ENCODE results near the gene EPHA8.

Gene EPHA8

DNA sequence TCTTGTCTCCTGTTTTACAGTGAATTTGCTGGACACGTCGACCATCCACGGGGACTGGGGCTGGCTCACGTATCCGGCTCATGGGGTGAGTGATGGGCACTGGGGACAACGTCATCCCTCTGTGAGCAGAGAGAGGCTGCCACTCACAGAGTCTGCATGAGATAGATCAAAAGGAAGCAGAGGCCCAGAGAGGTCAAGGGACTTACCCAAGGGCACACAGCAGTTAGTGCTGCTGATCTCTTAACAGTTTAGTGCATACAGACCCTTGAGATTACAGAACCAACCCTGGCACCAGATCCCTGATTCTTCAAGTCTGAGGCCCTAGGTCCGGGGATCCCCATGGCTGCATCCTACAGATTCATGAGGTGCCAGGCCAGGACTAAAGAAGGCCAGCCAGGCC, 6.0 kb downstream of the EPHA8 start:
- FAIRE-seq: no peak

DNA sequence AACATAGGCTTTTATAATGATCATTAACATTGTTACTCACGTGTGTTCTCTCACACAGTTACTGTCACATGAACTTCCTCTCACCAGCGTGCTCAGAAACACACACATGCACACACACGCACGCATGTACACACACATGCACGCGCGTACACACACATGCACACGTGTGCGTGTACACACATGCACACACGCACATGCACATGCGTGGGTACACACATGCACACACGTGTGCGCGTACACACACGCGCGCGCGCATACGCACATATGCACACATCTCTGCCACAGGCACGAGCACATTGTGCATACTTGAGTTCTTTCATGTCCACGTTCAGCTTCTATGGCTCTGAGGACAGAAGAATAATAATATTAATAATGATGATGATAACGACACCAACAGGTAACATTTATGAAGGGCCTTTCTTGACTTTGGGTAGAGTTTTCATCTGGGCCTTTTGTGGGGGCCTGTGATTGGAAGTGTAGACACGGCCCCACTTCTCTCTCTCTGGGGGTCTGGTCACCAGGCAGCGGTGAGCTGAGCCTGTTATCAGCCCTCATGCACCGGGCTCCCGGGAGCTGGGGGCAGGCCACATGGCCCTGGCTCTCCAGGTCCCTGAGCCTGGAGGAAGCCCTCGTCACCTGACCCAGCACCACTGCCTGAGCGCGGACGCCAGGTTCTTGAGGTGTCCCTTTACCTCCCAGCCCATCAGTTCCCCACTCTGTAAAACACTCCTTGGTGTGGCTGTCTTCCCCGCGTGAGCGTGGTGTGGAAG, 7.0 kb downstream of the EPHA8 start:
- FAIRE-seq: no peak

DNA sequence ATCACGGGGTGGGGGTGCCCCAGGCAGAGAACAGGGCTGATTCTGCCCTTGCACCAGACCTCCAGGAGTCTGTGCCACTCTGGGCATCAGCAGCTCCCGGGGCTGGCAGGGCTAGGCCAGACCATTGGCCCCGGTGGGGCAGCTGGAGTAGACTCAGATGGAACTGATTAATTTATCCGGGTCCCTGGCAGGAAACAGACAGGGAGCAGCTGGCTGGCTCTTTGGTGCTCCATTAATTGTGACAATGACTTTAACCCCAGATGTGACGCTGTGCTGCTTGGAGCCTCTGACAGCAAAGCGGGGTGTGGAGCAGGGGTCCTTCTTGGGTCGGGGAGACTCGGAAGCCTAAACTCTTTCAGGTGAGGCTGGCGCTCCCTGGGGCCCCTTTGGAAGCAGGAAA, 9.5 kb downstream of the EPHA8 start:
- no peak for FAIRE-seq

DNA sequence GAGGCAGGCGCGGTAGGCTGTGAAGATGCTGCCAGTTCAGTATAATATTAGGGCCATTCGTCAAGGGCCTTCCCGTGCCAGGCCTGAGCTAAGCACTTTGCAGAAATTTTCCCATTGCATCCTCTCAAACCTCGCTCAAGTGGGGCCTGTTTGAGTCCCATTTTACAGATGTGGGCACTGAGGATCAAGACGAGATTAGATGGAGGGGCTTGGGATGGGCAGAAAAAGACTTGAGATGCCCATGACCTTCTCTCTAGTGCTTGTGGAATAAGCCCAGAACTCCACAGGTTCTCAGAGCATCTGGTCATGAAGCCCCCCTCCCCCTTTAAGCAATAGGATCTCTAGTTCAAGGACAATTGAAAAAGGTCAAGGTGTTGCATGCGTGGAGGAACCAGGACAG, 9.9 kb downstream of the EPHA8 start:
- FAIRE-seq: no peak

DNA sequence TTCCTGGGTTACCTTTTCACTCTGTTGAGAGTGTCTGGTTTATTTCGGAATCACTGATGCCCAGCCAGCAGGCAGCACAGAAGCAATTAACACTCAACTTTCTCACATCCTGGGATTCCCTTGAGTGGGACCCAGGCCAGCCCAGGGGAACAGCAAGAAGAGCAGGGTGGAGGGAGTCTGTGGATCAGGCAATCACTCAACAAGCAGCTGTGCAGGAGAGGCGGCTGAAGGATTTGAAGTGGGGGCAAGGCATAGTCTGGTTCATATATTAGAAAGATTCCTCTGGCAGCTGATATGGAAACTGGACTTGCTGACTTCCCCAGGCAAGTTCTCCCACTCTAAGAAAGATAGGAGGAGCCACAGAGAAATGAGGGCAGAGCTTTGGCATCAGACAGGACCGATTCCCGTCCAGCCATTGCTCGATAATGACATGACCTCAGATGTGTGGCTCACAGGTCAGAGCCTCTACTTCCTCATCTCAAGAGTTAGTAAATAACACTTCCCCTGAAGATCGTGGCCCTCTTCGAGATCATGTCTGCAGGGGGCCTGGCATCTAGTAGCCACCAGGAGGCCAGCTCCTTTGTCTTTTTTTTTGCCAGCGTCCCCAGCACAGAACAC, 12.4 kb downstream of the EPHA8 start:
- no peak for FAIRE-seq

DNA sequence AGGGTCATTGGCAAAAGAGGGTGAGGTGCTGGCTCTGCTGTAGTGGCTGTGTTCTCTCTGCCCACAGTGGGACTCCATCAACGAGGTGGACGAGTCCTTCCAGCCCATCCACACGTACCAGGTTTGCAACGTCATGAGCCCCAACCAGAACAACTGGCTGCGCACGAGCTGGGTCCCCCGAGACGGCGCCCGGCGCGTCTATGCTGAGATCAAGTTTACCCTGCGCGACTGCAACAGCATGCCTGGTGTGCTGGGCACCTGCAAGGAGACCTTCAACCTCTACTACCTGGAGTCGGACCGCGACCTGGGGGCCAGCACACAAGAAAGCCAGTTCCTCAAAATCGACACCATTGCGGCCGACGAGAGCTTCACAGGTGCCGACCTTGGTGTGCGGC, 12.9 kb downstream of the EPHA8 start:
- FAIRE-seq: no peak

GRCh38 chr1:22576617-22577016, 13.3 kb downstream of the EPHA8 start:
- no peak for FAIRE-seq

GRCh38 chr1:22578732-22579361, 15.6 kb downstream of the EPHA8 start:
- no peak for FAIRE-seq

DNA sequence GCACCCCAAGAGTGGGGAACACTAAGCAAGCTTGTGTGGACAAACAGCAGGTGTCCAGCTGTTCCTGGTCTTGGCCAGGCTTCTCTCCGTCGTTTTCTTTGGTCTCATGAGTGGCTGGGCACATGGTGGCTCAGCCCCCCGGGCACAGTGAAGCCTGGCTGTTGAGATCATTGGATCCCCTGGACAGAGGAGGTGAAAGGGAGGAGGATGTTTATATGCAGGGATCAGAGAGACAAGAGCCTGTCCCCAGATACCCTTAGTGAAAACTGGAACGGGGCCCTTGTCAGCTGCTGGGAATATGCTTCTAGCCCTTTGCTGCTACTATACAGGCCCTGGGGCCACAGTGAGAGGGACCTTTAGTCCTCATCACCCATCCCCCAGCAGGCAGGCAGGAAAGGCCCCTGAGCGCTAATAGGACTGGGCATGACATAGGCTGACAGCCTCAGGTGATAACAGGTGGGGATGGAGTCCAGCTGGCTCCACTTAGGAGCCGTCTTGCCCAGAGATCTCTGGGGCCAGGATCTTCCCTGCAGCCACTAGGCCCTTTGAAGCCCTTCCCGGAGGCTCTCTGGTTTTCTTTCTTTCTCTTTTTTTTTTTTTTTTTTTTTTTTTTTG, 16.4 kb downstream of the EPHA8 start:
- FAIRE-seq: no peak

DNA sequence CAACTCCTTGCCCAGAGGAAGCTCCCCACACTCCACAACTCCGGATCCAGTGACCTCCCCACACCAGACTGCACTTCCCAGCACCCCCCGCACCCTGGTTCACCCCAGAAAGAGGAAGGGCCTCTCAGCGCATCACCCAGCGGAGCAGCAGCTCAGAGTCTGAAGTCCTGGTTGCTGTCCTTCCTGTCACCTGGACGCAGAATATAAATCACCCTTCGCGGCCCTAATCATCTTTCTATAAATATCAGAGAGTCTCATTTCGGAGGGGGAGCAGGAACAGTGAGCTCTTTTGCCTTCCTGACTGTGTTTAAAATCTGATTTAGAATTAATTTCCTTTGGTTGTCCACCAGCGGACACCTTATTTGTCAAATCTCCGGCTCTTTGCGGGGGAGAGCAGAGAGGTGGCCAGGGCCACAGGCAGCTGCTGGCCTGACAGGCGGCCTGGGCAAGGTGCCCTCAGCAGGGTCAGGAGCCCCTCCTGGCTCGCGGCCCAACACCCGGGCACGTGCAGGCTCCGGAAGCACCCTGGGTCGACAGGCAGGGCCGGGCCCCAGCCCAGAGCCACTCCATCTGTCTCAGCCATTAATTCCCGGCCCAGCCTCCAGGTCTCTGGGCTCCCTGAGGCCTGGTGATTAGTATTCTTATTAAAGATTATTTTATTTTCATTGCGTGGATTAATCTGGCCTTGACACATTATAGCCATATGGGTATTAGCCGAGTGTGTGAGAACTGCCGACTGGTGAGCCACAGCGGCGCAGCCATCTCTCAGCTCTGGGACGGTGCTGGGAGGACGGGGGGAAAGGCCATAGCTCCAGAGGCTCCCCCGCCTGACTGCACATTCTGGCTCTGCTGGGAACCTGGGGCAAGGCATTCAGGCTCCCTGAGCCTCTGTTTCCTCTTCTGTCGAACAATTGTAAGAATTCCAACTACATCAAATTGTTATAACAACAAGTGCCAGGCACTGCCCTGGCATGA, 19.7 kb downstream of the EPHA8 start:
- no peak for FAIRE-seq

- no peak for FAIRE-seq
These were observed 20.8 kb downstream of the EPHA8 start for GRCh38 chr1:22584001-22584562.

- no peak for FAIRE-seq
These were observed 21.7 kb downstream of the EPHA8 start for GRCh38 chr1:22584970-22585369.

DNA sequence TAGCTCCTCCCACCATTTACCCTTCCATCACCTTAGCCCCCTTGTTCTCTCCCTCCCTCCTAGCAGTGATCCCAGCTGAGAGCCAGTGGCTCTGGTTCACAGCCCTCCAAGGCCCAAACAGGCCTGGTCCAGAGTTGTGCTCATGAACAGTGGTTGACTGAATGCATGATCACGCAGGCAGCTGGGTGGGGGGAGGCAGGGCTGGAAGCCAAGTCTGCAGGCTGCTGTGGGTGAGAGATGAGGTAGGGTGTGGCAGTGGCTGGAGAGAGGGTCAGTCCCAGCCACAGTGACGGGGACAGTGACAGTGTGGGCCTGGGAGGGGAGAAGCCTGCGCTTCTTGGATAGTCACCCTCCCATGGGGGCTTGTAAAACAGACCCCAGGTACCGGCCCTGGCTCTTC, 22.2 kb downstream of the EPHA8 start:
- FAIRE-seq: no peak

- FAIRE-seq: no peak
These were observed 23.3 kb downstream of the EPHA8 start for GRCh38 chr1:22586356-22587130.

DNA sequence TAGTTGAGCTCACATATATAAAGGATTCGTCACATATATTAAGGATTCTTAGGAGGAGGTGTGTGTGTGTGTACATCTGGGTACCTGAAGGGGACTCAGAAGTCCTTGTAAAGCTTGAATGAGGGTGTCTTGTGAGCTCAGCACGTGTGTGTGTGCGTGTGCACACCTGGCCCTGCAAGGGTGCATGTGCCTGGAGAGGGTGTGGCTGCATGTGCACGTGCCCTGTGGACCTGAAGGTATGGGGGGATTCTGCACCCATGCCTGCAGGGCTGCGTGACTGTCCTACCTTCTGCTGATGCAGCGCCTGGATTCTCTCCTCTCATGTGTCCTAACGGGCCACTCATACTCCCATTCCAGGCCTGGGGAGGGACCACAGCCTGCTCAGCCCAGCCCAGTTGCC, 24.0 kb downstream of the EPHA8 start:
- no peak for FAIRE-seq

DNA sequence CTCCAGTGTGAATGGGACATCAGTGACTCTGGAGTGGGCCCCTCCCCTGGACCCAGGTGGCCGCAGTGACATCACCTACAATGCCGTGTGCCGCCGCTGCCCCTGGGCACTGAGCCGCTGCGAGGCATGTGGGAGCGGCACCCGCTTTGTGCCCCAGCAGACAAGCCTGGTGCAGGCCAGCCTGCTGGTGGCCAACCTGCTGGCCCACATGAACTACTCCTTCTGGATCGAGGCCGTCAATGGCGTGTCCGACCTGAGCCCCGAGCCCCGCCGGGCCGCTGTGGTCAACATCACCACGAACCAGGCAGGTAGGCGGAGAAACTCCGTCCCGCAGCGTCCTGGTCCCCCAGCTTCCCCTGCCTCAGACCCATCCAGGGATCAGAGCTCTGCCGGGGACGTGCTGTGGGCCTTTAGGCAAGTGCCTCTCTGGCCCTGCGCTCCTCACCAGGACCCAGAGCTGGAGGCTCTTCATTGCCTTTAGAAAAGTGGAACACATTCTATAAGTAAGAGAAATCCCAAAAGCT, 25.7 kb downstream of the EPHA8 start:
- no peak for FAIRE-seq

DNA sequence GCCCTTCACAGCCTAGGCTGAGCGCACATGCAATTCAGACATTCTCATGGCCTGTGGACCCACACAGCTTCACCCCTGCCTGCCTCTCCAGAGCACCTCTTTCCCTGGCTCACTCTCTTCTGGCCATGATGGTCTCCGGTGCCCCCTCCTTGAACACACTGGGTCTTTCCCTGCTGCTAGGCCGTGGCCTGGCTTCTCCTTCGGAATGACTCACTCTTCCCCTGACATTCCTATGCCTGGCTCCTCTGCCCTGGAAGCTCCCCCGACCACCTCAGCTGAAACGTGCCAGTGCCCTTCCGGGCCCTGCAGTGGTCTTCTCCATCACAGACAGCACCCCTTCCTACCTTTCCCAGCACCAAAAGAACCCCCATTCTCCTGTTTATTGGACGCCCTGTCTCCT, 28.3 kb downstream of the EPHA8 start:
- no peak for FAIRE-seq

DNA sequence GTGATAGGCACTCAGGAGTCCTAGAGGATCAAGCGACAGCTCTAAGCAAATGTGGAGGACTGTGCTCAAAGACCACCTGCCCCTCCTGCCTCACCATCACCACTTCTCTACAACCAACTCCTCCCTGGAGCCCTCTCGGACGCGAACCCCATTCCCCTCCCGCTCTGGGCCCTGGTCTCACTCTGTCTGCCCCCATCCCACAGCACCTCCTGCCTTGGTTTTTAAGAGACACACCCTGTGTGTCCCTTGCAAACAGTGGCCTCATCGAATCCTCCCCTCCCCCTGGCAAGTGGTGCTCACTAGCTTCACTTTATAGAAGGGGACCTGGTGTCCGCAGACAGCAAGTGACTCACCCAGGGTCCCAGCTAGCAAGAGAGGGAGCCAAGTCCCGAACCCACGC, 28.8 kb downstream of the EPHA8 start:
- no peak for FAIRE-seq

GRCh38 chr1:22592919-22593790, 29.9 kb downstream of the EPHA8 start:
- FAIRE-seq: no peak

DNA sequence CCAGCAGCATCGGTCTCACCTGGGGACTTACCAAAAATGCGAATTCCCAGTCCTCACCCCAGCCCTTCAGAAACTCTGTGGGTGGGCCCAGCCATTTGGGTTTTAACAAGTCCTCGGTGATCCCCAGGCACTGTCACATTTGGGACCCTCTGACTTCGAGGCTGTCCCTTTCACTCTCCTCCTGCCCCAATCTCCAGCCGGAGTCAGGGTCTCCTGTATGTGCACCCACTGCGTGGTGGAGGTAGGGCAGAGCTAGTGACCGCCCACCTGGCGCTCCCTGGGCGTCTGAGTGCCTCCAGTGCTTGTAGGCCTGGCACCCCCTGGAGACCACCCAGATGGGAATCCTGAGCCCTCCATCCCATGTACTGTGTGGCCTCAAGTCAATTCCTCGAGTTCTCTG, 31.1 kb downstream of the EPHA8 start:
- no peak for FAIRE-seq
